Kasumi-1 (cell line): ENCODE measurements around the gene AKAP10.
A peak's percentile ranks its signal among the peaks of the same experiment; 100 is the strongest.
"Not testable (repeated sequence)": the region's sequence is repeated elsewhere in the genome, so short reads cannot be mapped to it uniquely, and the experiment has no call there.

Experiments
- DNase-seq, 2 experiments: peaks; one replicate each; lab custom pipeline; 2025; lab: John Stamatoyannopoulos, UW

Gene AKAP10

DNA sequence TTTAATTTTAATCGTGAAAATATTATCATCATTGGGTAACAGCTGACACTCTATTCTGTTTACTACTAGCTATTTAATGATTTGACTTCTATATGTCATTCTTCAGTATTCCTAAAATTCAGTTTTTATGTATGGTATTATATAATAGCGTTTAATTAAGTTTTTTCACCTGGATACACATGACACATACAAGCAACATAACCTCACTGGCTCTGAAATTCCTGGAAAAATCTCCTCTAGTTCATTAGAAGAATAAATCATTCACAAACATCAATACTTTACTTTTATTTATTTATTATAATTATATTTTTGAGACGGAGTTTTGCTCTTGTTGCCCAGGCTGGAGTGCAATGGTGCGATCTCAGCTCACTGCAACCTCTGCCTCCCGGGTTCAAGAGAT lies 44.0 kb downstream of the AKAP10 start:
- DNase-seq, result no peak

DNA sequence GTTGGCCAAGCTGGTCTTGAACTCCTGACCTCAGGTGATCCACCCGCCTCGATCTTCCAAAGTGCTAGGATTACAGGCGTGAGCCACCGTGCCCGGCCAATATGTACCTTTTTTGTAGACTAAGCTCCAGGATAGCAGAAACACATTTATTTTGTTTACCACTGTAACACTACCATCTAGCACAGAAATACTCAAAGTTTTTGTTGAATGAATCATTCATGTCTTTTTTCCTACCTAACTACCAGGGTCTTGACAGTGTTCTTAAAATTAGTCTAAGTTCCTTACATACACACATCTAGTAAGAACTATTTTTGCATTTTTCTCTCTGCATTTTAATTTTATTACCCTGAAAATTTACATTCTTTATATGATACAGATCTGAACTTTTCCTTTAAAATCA lies 44.4 kb downstream of the AKAP10 start:
- no peak for DNase-seq

DNA sequence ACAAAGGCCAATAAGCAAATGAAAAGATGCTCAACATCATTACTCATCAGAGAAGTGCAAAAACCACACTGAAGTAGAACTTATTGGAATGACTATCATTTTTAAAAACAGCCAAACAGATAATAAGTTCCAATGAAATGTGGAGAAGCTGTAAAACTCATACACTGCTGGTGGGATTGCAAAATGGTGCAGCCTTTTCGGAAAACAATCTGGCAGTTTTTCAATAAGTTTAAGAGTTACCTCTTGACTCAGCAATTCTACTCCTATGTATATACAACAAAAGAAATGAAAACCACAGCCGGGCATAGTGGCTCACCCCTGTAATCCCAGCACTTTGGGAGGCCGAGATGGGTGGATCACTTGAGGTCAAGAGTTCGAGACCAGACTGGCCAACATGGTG lies 49.3 kb downstream of the AKAP10 start:
- no peak for DNase-seq

DNA sequence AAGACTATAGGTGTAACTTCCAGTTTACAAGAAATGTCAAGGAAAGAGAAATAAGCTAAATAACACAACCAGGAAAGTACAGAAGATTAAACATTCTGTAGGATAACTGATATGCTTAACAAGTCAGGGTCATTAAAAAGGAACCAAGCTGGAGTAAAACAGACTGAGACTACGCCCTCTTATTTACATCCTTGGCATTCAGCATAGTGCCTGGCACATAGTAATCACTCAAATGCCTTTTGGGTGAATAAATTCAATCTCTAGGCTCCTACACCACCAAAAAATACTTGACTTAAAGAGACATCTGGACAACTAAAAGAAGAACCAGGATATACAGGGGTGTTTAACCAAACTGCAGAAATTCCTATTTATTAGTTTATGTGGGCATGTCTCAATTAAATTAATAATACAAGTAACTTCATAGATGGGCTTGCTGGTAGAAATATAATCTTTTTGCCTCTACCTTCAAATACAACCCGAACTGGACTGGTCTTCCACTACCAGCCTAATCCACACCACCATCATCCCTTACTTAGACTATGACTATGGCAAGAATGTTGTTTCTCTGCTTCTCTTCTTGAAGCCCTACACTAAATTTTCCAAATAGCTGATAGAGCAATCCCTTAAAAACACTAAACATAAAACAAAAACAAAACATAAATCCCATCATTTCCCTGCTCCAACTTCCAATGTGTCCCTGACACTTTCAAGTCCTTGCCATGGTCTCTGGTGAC lies 62.2 kb downstream of the AKAP10 start:
- no peak for DNase-seq

DNA sequence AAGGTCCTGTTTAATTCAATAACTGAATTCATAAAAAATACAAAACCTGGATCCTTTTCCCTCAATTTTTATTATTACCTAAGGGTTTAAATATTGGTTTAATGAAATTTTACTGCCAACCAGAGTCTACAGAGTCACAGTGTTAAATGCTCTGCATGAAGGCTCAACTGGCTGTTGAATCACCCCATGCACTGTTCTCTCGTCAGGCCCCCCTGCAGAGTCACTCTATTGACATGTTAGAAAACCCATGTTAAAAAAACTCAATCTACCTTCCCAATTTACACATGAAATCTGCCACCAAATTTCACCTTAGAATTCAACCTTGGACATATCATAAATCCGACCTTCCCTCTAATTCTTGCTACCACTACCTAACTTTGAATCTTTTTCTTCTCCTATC lies 66.6 kb downstream of the AKAP10 start:
- DNase-seq, result no peak

DNA sequence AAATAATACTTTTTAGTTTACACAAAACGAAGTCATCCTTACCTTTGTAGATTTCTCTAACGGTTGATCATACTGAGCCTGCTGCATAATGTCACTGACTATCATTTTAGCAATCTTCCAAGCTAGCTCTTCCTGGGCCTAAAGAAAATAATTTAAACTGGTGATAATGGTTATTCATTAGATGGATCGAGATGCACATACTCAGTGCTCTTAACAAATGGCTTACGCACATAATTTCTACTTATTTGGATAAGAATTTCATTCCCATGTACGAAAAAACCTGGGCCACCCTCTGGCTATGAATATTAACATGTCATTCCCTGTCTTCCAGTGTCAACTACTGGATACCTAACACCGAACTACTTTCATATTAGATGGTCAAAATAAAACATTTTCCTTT lies 68.5 kb downstream of the AKAP10 start:
- DNase-seq, result no peak

DNA sequence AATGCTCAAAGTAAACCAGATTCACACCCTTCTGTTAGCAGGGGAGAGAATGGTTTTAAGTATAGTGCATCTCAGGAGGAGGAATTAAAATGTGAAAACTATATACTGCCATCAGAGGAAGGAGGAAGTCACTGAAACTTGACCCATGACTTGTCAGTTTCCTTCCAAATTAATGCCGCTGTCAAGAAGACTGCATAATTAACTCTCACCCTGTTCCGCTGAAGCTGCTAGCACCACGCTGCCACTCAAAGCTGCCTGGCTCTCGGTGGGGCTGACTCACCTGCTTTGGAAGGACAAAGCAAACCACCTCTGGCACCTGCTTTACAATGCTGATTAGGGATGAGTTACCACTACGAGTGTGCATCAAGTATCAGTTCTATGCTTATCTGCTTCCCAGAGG lies 72.1 kb downstream of the AKAP10 start:
- peak in 1 of 2 experiments; percentile 0 for DNase-seq

DNA sequence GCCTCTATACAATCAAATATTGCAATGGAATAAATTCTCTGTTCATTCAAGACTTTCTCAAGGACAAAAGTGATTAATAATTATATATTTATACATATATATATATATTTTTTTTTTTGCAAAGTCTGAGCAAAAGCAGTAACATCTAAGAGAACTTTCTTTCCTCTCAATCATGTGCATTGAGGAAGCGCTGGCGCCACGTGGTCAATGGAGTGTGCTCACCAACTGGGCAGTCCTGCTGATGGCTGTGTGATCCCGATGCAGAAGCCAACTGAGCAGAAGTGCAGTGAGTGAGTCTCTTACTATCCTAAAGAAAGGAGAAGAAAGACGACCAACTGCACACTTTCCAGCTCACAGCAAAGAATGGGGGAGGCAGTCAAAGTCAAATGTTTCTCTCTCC lies 72.7 kb downstream of the AKAP10 start:
- DNase-seq, result no peak

DNA sequence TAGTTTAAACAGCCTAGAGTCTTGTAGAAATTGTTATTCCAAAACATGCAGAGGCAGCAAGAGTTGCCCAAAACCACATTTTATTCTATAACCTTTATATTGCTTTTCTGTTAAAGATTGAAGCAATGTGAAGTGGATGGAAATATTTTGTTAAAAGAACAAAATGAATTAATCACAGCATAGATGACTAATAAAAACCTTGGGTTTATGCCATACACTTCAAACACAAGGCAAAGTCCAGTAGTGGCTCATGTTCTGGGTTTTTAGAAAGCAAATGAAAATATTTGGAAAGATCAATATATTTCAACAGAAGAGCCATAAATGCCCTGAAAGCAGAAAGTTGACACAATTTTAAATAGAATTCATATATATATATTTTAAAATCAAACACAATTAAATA lies 73.2 kb downstream of the AKAP10 start:
- no peak for DNase-seq

DNA sequence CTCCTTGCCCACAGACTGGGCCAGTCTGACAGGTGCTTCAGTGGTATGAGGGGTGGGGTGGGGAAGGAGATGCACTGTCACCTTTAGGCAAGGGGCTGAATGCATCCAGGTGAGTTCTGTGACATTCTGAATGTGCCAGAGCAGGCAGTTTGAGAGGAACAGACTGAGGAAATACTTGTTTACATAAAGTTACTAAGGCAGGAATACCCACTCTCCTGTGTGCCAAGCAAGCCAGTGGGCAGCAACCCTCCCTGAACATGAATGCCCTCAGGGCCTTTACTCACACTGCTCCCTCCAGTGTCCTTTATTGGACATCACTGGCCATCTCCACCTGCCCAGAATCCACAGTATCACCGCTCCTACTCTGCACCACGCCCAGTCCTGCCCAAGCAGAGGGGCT lies 76.8 kb downstream of the AKAP10 start:
- DNase-seq, result no peak

DNA sequence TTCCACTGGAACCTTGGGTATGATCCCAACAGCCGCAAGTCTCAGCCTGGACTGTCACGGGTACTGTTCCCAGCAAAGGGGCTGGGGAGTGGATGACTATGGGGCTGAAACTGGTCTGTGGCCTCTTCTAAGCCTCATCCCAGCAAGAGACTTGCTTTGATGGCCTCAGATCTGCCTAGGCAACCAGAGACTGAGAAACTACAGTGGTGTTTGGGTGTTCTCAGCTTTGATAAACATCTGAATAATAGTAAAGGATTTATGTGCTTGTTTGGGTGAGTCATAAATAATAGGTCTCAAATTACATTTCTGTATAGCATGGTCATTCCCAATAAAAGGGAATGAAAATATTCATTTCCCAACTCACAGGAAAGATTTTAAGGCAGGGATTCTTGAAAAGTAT lies 79.7 kb downstream of the AKAP10 start:
- no peak for DNase-seq

DNA sequence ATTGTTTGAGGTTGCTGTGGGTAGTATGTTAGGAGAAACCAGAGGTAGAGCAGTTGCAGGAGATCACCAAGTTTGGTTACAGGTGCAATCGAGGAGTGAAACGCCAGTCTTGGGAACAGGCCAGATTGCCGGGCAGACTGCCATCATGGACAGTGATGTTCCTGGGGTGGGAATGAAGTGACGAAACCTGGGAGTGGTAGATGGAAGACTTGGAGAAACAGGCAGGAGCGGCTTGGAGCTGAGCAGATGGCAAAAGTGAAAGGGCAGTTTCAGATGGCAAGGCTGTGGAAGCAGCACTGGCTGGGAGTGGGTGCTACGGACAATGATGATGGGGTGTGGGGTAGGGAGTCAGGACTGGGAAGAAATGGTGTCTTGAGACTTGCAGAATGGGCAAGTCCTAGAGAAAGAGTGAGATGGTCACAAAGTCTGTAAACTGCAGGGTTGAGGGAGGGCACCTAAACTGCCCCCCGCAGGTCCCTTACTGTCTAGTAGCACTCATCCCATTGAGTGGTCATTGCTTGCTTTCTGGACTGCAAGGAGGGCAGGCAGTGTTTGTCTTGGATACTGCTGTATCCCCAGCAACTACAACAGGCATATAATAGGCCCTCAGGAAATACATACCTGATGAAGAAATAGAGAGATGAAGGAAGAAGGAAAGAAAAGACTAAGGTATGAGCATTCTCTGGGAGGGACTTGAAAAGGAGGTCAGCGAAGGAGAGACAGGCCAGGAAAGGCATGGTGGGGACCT lies 80.4 kb downstream of the AKAP10 start:
- DNase-seq, result no peak

DNA sequence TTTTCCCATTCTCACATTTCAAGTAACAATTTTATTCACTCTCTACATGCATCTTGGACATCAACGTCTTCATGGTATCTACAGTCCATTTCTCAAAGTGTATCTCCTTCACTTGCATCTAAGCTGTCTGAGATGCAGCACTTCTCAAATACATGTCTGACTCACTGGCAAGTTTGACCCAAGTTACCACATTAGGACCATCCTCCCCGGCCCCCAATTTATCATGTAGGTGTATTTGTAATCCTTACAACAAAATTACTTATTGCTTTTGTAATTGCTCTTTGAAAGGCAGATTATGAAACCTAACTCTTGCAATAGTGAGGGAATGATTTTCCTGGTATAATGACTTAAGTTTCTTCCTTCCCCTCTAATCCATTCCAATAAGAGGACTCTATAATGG lies 80.9 kb downstream of the AKAP10 start:
- no peak for DNase-seq

DNA sequence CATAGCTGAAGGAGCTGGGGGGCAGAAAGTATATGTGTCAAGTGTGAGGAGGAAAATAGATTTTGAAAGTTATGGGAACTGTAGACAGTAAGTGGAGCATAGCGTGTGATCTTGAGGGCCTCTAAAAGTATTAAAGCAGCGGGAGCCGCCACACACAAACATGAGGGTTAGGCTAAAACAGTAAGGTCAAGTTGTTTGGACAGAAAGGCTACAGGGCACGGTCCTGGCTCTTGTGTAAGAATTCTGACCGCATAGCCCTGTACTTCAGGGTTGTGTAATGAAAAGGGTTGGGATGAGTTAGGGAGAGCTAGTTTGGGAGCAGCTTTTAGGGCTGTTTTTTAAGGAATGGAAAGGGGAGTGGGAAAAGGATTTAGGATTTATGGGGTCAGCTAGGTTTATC lies 87.1 kb downstream of the AKAP10 start:
- not testable (repeated sequence) for DNase-seq

DNA sequence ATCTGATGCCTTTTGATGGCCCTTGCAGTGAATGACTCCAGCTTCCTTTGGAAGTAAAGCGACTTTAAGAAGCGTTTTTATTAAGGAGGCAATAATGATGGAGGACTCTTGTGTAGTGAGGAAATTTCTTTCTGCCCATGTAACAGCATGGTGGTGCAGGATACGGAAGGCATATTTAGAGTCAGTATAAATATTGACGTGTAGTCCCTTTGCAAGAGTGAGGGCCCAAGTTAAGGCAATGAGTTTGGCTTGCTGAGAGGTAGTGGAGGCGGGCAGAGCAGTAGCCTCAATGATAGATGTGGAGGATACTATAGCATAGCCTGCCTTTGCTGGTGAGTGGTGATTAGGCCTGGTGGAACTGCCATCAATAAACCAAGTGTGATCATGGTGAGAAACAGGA lies 87.6 kb downstream of the AKAP10 start:
- DNase-seq, result not testable (repeated sequence)

DNA sequence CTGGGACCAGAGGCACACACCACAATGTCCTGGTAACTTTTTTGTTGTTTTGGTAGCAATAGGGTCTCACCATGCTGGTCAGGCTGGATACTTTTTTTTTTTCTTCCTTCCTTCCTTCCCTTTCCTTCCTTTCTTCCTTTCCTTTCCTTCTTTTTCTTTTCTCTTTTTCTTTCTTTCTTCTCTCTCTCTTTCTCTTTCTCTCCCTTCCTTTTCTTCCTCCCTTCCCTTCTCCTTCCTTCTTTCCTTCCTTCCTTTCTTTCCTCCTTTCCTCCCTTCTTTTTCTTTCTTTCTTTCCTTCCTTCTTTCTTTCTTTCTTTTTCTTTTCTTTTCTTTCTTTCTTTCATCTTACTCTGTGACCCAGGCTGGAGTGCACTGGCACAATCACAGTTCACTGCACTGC lies 91.5 kb downstream of the AKAP10 start:
- no peak for DNase-seq

DNA sequence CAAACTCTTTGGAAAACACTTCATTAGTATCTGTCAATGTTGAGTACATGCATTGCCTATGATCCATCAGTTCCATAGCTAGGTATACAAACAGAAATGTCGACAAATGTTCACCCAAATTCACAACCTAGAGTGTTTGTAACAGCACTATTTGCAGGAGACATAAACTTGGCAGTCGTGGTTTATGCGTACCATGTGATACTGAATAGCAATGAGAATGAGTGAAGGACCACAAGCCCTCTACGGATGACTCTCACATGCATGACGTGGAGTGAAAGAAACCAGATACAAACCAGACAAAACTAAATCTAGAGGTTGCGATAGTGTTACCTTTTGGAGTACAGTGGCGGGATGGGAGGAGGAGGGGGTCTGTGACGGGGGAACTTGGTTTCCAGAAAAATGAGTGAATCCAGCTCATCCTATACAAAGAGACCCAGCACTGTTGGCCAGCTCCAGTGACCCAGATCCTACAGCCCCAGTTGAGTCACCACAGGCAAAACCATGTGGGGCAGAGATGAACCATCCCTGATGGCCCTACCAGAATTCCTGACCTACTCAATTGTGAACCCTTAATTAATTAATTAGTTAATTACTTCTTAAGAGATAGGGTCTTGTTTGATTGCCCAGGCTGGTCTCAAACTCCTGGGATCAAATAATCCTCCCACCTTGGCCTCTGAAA lies 94.0 kb downstream of the AKAP10 start:
- no peak for DNase-seq

DNA sequence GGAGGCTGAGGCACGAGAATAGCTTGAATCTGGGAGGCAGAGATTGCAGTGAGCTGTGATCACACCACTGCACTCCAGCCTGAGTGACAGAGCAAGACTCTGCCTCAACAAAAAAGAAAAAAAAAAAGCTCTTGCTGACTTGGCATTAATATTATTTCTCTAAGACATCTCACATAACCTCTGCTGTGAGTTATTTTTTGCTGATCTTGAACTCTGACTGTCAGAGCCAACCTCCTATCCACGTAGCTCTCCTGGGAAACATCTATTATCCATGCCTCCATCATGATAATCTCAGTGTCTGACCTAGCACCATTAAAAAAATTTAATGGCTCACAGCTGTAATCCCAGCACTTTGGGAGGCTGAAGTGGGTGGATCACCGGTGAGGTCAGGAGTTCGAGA lies 97.2 kb downstream of the AKAP10 start:
- DNase-seq, result no peak

DNA sequence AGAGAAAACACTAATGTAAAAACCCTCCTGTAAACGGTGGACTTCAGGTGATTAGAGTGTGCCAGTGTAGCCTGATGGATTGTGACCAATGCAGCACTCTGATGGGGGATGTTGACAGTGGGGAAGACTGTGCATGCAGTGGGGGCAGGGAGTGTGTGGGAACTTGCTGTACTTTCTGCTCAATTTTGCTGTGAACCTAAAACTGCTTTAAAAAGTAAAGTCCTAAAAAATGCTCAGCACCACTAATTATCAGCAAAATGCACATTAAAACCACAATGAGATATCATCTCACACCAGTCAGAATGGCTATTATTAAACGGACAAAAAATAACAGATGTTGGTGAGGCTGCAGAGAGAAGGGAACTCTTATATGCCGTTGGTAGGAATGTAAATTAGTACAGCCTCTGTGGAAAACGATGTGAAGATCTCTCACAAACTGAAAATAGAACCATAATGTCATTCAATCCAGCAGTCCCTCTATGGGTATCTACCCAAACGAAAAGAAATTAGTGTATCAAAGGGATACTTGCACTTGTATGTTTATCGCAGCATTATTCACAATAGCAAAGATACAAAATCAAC lies 100.2 kb downstream of the AKAP10 start:
- no peak for DNase-seq

DNA sequence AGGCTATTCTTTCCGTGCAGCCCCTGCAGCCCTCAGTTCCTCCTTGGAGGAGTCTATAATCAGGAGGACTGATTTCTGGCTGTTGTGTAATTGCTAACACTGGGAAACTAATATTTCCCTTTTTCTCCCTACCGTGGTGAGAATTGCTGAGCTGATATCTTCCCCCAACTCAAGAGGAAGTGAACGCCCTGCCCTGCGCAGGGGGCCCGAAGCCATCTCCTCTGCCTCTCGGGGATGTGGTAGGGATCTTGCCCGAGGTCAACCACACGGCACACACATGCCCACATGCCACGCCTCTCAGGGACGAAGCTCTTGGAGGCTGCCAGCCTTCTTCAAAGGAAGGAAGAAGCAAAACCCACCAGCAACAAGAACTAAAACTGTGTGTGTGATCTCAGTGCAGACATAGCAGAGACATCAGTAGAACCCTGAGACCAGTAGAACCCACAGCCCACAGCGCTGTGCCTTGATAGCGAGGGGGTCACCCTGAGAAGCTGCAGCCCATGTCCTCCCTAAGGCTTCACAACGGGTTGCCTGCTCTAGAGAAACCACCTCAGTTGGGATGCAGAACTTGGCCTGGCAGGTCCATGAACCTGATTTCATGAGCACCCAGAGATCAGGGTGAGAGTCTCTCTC lies 101.0 kb downstream of the AKAP10 start:
- DNase-seq, result peak; percentile 55 to 65

DNA sequence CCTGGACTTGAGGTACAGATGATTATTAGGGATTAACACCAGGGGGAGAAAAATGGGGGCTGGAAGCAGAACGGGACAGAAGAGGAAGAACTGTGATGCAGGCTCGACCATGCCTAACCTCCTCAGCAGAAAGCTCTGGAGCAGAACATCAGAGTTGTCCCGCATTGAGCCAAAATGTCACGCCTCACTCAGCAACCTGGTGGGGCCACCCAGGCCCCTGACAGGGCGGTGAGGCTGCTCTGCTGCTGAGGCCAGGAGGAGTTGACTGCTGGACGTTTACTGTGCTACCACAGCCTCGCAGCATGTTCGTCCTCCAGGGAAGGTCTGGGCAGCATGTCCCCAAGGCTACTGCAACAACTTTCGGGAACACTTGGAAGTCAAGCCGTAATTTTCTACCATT lies 103.4 kb downstream of the AKAP10 start:
- DNase-seq, result no peak

DNA sequence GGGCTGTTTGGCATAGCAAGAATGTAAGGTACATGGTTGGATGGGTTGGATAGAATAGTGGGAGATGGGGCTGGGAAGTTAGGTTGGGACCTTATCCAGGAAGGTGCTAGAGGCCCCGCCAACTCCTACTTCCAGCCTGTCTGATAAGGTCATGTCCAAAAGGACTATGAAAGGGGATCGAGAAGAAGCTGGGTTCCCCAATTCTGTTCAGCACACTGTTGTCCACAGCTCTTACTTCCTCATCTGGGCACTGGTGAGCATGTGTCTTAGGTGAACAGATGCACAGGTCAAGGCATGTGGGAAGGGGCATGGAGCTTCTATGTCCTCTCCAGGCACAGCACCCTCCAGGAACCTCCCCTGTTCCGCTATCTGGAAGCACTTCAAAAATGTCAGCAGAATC lies 104.3 kb downstream of the AKAP10 start:
- no peak for DNase-seq

DNA sequence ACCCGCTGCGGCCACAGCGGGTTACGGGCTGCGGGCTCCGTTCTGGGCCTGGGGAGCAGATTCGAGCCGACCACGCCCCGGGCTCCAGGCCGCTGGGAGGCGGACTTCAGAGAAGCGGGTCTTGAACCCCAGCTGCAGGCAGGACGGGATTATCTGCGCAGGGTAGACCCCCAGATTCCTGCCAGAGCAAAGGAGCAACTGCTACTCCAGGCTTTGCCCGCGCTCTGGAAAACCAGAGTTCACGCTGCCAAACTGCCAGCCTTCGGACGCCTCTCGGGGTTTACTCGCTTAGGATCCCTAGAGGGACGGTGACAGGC lies 109.6 kb downstream of the AKAP10 start:
- no peak for DNase-seq
